22Rv1 (cell line): ENCODE results near the gene GUCY2C.
A peak's percentile ranks its signal among the peaks of the same experiment; 100 is the strongest.

Experiments used
- H3K27ac ChIP-seq: fragments of 450-650 bp; 2 replicates; pipeline ENCODE4 v1.5.1; 2017
- ZFX ChIP-seq: fragments of 450-650 bp; IDR thresholded peaks from 2 replicates; pipeline ENCODE4 v1.6.1; 2017; ENCODE audit warnings: antibody characterized with exemption, borderline replicate concordance
- TF ChIP-seq, protein P1 (sequence below): fragments of 450-650 bp; IDR thresholded peaks from 2 replicates; pipeline ENCODE4 v1.5.1; 2017; ENCODE audit warnings: mild to moderate bottlenecking

Gene GUCY2C

DNA sequence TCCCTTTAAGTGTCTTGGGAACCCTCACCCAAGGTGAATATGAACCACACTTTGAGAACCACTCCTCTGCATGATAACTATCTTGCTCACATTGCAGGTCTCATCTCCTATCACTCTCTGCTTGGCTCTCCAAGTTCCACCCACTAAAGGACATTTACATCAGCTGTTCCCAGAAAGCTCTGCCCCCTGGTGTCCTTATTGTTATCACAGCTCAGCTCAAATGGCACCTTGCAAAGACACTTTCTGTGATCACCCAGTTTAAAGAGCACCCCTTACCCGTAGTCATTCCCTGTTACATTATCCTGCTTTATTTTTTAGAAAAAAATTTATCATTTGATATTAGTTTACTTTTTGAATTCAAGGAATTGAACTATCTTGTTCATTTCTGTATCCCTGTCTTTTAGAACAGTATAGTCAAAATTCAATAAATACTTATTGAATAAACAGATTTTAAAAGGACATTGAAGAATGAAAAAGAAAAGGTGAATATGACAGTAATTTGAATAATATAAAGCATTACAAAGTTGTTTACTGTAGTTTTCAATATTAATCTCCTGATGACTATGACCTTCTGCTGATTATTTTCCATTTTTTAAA, 20.5 kb upstream of the GUCY2C start:
- TF ChIP-seq ZFX: no peak
- TF ChIP-seq, protein P1, sequence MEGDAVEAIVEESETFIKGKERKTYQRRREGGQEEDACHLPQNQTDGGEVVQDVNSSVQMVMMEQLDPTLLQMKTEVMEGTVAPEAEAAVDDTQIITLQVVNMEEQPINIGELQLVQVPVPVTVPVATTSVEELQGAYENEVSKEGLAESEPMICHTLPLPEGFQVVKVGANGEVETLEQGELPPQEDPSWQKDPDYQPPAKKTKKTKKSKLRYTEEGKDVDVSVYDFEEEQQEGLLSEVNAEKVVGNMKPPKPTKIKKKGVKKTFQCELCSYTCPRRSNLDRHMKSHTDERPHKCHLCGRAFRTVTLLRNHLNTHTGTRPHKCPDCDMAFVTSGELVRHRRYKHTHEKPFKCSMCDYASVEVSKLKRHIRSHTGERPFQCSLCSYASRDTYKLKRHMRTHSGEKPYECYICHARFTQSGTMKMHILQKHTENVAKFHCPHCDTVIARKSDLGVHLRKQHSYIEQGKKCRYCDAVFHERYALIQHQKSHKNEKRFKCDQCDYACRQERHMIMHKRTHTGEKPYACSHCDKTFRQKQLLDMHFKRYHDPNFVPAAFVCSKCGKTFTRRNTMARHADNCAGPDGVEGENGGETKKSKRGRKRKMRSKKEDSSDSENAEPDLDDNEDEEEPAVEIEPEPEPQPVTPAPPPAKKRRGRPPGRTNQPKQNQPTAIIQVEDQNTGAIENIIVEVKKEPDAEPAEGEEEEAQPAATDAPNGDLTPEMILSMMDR: peak; percentile 77
- H3K27ac ChIP-seq: no peak overlapping the region

- H3K27ac ChIP-seq: no peak overlapping the region
- TF ChIP-seq, protein P1: no peak
- no peak for TF ChIP-seq ZFX
Measured at GRCh38 chr12:14714437-14714836, 18.0 kb upstream of the GUCY2C start.

DNA sequence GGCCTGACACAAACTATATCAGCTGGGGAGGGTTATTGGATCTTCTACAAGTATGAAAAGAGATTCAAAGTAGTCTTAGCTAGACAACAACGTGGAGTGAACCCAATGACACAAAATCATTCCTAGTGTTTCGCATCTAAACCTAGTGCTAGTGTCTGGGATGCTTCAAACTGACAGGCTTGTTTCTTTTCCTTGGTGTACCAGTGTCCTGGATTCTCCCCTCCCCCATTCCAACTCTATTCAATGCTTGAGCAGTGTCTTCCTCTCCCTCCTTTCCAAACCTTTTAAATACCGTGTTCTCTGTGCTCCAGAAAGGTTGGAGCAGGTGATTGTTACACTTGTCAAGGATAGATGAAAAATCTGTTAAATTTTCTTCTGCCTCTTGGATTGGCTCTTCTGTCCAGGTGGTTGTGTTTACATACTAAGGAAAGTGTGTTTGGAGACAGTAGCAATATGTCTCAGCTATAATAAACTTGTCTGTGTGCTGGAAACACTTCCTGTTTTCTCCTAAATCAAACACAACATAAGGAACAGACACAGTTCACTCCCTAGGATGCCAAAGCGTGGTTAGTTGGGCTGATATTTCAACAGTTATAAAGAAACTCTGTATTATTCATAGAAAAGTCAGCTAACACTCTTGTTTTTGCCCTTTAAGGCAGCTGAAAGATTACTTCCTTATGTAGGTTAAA, 14.4 kb upstream of the GUCY2C start:
- no peak overlapping the region for H3K27ac ChIP-seq
- no peak for TF ChIP-seq ZFX
- TF ChIP-seq, protein P1: no peak

- TF ChIP-seq ZFX: no peak
- TF ChIP-seq, protein P1: no peak
- no peak overlapping the region for H3K27ac ChIP-seq
Measured at GRCh38 chr12:14701809-14702568, 5.6 kb upstream of the GUCY2C start.

GRCh38 chr12:14700935-14701334, 4.5 kb upstream of the GUCY2C start:
- TF ChIP-seq, protein P1: no peak
- no peak for TF ChIP-seq ZFX
- no peak overlapping the region for H3K27ac ChIP-seq

DNA sequence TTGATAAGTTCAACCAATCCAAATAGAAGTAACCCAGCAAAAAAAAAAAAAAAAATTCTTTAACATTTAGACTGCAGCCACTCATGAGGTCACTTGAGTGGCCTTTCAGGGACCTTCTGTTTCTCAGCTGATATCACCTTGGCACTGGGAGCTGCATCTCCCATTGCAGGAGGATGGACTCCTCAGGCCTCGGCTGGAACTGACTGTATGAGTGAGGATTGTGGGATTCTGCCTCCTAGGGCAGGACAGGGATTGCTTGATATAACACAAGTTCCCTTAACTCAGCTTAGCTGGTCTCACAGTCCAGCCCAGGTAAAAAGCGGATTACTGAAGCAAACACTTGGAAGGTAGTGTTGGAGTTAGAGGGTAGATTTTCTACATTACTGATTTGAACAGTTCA, 3.5 kb upstream of the GUCY2C start:
- H3K27ac ChIP-seq: no peak overlapping the region
- no peak for TF ChIP-seq ZFX
- TF ChIP-seq, protein P1: no peak

- H3K27ac ChIP-seq: no peak overlapping the region
- TF ChIP-seq ZFX: no peak
- TF ChIP-seq, protein P1: no peak
Measured at GRCh38 chr12:14698555-14698954, 2.2 kb upstream of the GUCY2C start.
